GM23338 (cell line): ENCODE data around the gene ZBTB18. TPM values are rescaled to one million over a fixed set of nuclear protein-coding genes. Genes with fewer than 3 reads are reported as not detected.

Source experiments
- ATAC-seq: fragments of 200-7000 bp; cut with Tn5 transposase; 3 replicates; pipeline ENCODE4 v1.9.1; 2020
- DNase-seq: peaks from one replicate; pipeline ENCODE4 v3.0.0-alpha.2; 2015; ENCODE audit warnings: low spot score
- H2AFZ ChIP-seq: fragments of 200-600 bp; sonication (generic); 2 replicates; pipeline ENCODE4 v1.8.0; 2016; ENCODE audit warnings: antibody characterized with exemption, mild to moderate bottlenecking, moderate library complexity
- H3F3A ChIP-seq: fragments of 200-600 bp; sonication (generic); replicated peaks from 2 replicates; pipeline ENCODE4 v1.8.0; 2017; ENCODE audit warnings: antibody characterized with exemption, mixed run types, low read depth
- H3K27ac ChIP-seq: fragments of 200-600 bp; sonication (generic); 2 replicates; pipeline ENCODE4 v1.6.1; 2016; ENCODE audit warnings: low read depth
- H3K27me3 ChIP-seq: fragments of 200-600 bp; sonication (generic); 2 replicates; pipeline ENCODE4 v1.8.0; 2016; ENCODE audit warnings: mild to moderate bottlenecking, mixed run types, moderate library complexity; ENCODE audit not compliant: insufficient read depth
- H3K36me3 ChIP-seq: fragments of 200-600 bp; sonication (generic); 2 replicates; pipeline ENCODE4 v1.8.0; 2016; ENCODE audit warnings: mild to moderate bottlenecking; ENCODE audit not compliant: insufficient read depth
- H3K4me1 ChIP-seq: fragments of 200-600 bp; sonication (generic); 2 replicates; pipeline ENCODE4 v1.8.0; 2016; ENCODE audit warnings: mild to moderate bottlenecking, moderate library complexity; ENCODE audit not compliant: insufficient read depth
- H3K4me2 ChIP-seq: fragments of 200-600 bp; sonication (generic); 2 replicates; pipeline ENCODE4 v1.7.1; 2017; ENCODE audit warnings: mixed run types
- H3K4me3 ChIP-seq: fragments of 200-600 bp; sonication (generic); 2 replicates; pipeline ENCODE4 v1.6.1; 2016; ENCODE audit warnings: mixed run types
- H3K79me2 ChIP-seq: fragments of 200-600 bp; sonication (generic); replicated peaks from 2 replicates; pipeline ENCODE4 v1.8.0; 2017; ENCODE audit warnings: mild to moderate bottlenecking; ENCODE audit not compliant: insufficient read depth
- H3K9me2 ChIP-seq: fragments of 200-600 bp; sonication (generic); 2 replicates; pipeline ENCODE4 v1.8.0; 2017; ENCODE audit not compliant: insufficient read depth
- H4K20me1 ChIP-seq: fragments of 200-600 bp; sonication (generic); replicated peaks from 2 replicates; pipeline ENCODE4 v1.8.0; 2017; ENCODE audit warnings: mild to moderate bottlenecking; ENCODE audit not compliant: insufficient read depth
- H3K27ac Mint-ChIP-seq: 2 replicates; pipeline ENCODE4 v1.8.0; 2020; ENCODE audit warnings: inconsistent platforms, mild to moderate bottlenecking, moderate library complexity, mixed read lengths
- H3K27me3 Mint-ChIP-seq: 3 replicates; pipeline ENCODE4 v1.8.0; 2022; ENCODE audit warnings: low read depth, mild to moderate bottlenecking, moderate library complexity, mixed read lengths, inconsistent platforms; ENCODE audit not compliant: insufficient read depth, poor library complexity
- H3K36me3 Mint-ChIP-seq: 3 replicates; pipeline ENCODE4 v1.8.0; 2021; ENCODE audit warnings: low read depth, mild to moderate bottlenecking, inconsistent platforms, moderate library complexity, mixed read lengths
- H3K4me1 Mint-ChIP-seq: 3 replicates; pipeline ENCODE4 v1.8.0; 2020; ENCODE audit warnings: mild to moderate bottlenecking, inconsistent platforms, mixed read lengths
- H3K4me3 Mint-ChIP-seq: 3 replicates; pipeline ENCODE4 v1.8.0; 2021; ENCODE audit warnings: moderate library complexity, mild to moderate bottlenecking, inconsistent platforms, mixed read lengths
- H3K9me3 Mint-ChIP-seq: 3 replicates; pipeline ENCODE4 v1.8.0; 2020; ENCODE audit warnings: moderate library complexity, mild to moderate bottlenecking, inconsistent platforms, mixed read lengths
- CREB1 ChIP-seq: fragments of 250-450 bp; sonication (Bioruptor Pico); IDR thresholded peaks from 2 replicates; pipeline ENCODE4 v1.5.0; 2020; ENCODE audit warnings: low read depth, mild to moderate bottlenecking, moderate library complexity
- CTCF ChIP-seq, 2 experiments: fragments of 200-600 bp in 1 of 2; sonication (generic) in 1 of 2; conservative IDR thresholded peaks; 2 replicates each; pipeline versions ENCODE4 v1.5.1 to v1.6.1; 2016 to 2017; ENCODE audit warnings: antibody characterized with exemption in 2 of 2, low read depth in 2 of 2, mild to moderate bottlenecking in 2 of 2, moderate library complexity in 1 of 2
- ETS1 ChIP-seq: IDR thresholded peaks from 2 replicates; pipeline ENCODE4 v1.6.1; 2016; ENCODE audit warnings: antibody characterized with exemption
- EZH2phosphoT487 ChIP-seq: fragments of 200-600 bp; sonication (generic); IDR thresholded peaks from one replicate; pipeline ENCODE4 v1.8.1; 2018; ENCODE audit warnings: antibody characterized with exemption; ENCODE audit not compliant: unreplicated experiment
- JUNB ChIP-seq: IDR thresholded peaks from one replicate; pipeline ENCODE4 v1.6.1; 2016; ENCODE audit warnings: antibody characterized with exemption; ENCODE audit not compliant: unreplicated experiment
- NANOG ChIP-seq: IDR thresholded peaks from 2 replicates; pipeline ENCODE4 v1.6.1; 2016; ENCODE audit warnings: antibody characterized with exemption, borderline replicate concordance
- REST ChIP-seq: IDR thresholded peaks from one replicate; pipeline ENCODE4 v1.6.1; 2018; ENCODE audit warnings: antibody characterized with exemption; ENCODE audit not compliant: unreplicated experiment
- STAT1 ChIP-seq: IDR thresholded peaks from one replicate; pipeline ENCODE4 v1.6.1; 2016; ENCODE audit warnings: antibody characterized with exemption; ENCODE audit not compliant: unreplicated experiment
- ZNF462 ChIP-seq: fragments of 250-450 bp; sonication (Bioruptor Pico); IDR thresholded peaks from 2 replicates; pipeline ENCODE4 v1.5.0; 2020; ENCODE audit warnings: mild to moderate bottlenecking, moderate library complexity
- polyA plus RNA-seq: library from polyadenylated mRNA; unstranded; fragments of >200 nt; fragmentation: Nextera tagmentation; extraction: Ambion mirVana; gene quantifications from 2 replicates; pipeline ENCODE4 v1.2.1, GENCODE V29; 2016
- total RNA-seq: library from RNA; depleted of rRNA; stranded (reverse); fragments of >200 nt; shearing (Covaris generic); gene quantifications from 2 replicates; pipeline ENCODE4 v1.2.3, GENCODE V29; 2014

The ZBTB18 gene
- total and polyA plus RNA-seq, 2 experiments from 2014 or later, result 5.5 to 12.2 TPM

- Mint-ChIP-seq H3K9me3 (no peaks in the 10 kb centered on the region), H3K36me3 (no peaks in the 10 kb centered on the region), H3K27me3 (no peaks in the 10 kb centered on the region), H3K27ac (no peak overlapping the region), H3K4me1 (peaks cover 10% of the 10 kb centered on the region), H3K4me3 (no peak overlapping the region)
- Histone ChIP-seq H3K9me2 (no peaks in the 10 kb centered on the region), H3K4me3 (no peak overlapping the region), H3K27ac (no peak overlapping the region), H3F3A (no peaks in the 10 kb centered on the region), H3K4me1 (no peaks in the 10 kb centered on the region; the same call in 1 of the 2 replicates), H3K4me2 (no peak overlapping the region), H2AFZ (peak overlapping the region; percentile 69; the same call in 1 of the 2 replicates), H3K27me3 (no peaks in the 10 kb centered on the region), H3K36me3 (no peaks in the 10 kb centered on the region), H4K20me1 (no peaks in the 10 kb centered on the region; the same call in 1 of the 2 replicates), H3K79me2 (no peaks in the 10 kb centered on the region)
- no peak for TF ChIP-seq STAT1
- no peak for TF ChIP-seq ETS1
- no peak for TF ChIP-seq EZH2phosphoT487
- no peak for TF ChIP-seq REST
- ATAC-seq (peak; percentile 72), DNase-seq (no peak)
These were observed 51.0 kb downstream of the ZBTB18 start for GRCh38 chr1:244102046-244102445.

- DNase-seq (no peak), ATAC-seq (no peak)
- H3K79me2 ChIP-seq, result no peaks in the 10 kb centered on the region
- Mint-ChIP-seq H3K36me3 (no peaks in the 10 kb centered on the region), H3K27me3 (no peaks in the 10 kb centered on the region), H3K9me3 (no peaks in the 10 kb centered on the region), H3K4me3 (no peak overlapping the region), H3K27ac (no peak overlapping the region), H3K4me1 (peaks cover 8% of the 10 kb centered on the region)
- H3K4me2 ChIP-seq, result no peak overlapping the region
- H3K4me3 ChIP-seq, result no peak overlapping the region
- H3K27me3 ChIP-seq, result no peaks in the 10 kb centered on the region
- no peaks in the 10 kb centered on the region; the same call in 1 of the 2 replicates for H3K4me1 ChIP-seq
- no peaks in the 10 kb centered on the region for H3K36me3 ChIP-seq
- peak overlapping the region; percentile 69 for H2AFZ ChIP-seq
- H3K27ac ChIP-seq, result no peak overlapping the region
- no peaks in the 10 kb centered on the region; the same call in 1 of the 2 replicates for H4K20me1 ChIP-seq
- no peaks in the 10 kb centered on the region for H3F3A ChIP-seq
- no peaks in the 10 kb centered on the region for H3K9me2 ChIP-seq
- TF ChIP-seq CTCF (conservative IDR thresholded peaks at IDR 0.05; ENCODE audit: low read depth in 2 of 2) (no peak), ZNF462 (no peak), JUNB (no peak), STAT1 (no peak), CREB1 (no peak), EZH2phosphoT487 (no peak), NANOG (no peak)
These were observed 51.4 kb downstream of the ZBTB18 start for GRCh38 chr1:244102468-244102867.
